SU-DHL-6 (cell line): Measurements from ENCODE around the gene CLNK.

Experiments used
- CTCF ChIP-seq: fragments of 200-600 bp; sonication (generic); IDR thresholded peaks from one replicate; pipeline ENCODE4 v1.5.1; 2017; ENCODE audit warnings: antibody characterized with exemption, mild to moderate bottlenecking, low read length, moderate library complexity; ENCODE audit not compliant: insufficient read depth, poor library complexity, severe bottlenecking
- EZH2phosphoT487 ChIP-seq: fragments of 200-600 bp; sonication (generic), shearing (Covaris generic); conservative IDR thresholded peaks from 2 replicates; pipeline ENCODE4 v1.6.1; 2018; ENCODE audit warnings: mild to moderate bottlenecking, antibody characterized with exemption, low read length, moderate library complexity, mixed read lengths

- TF ChIP-seq CTCF (no peak), EZH2phosphoT487 (no peak)
These were observed 77.9 kb downstream of the CLNK start for GRCh38 chr4:10606483-10607155.
